GM19193 (cell line): Measurements from ENCODE around the gene SHMT1.

Experiments used
- POLR2A ChIP-seq: IDR thresholded peaks from 4 replicates; pipeline ENCODE4 v1.6.1; 2011; ENCODE audit not compliant: insufficient read depth, insufficient read length; ENCODE audit errors: extremely low read depth

The SHMT1 gene

DNA sequence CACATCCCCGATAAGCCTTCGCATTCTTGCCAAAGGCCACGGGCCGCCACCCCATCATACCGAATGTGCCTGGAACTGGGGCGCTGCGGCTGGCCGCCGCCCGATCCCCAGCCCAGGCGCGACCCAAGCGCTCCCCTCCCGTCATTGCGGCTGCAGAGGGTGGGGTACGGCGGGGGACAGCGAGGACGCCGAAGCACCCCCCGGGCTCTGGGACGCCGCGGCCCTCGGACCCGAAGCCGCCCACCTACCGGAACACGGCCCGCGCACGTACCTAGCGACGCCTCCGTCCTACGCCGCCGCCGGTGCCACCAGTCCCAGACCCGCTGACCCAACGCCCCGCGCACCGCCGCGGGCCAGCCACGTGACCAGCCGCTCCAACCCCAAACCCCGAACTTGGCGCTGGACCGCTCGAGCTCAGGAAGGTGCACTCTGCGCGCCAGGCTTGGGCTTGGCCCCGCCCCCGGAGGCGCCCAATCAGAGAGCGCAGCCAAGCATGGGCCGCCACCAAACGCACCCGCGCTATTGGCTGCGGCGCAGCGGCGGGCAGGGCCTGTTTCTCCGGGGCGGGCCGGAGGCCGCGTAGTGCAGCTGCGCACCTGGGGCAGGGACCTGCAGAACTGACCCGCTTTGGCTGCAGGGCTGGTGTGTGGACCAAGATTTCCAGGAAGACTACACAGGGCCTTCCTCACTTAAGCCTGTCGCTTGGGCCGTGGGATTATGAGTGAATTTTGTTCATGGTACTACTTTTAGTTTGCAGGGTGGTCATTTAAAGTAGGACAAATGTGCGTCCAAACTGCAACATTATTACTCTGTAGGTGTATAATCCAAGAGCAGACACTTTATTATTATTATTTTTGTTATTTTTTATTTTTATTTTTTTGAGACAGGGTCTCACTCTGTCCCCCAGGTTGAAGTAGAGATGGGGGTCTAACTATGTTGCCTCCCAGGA is at the start of gene SHMT1:
Gene SHMT1, minus strand, starts transcription at position 450 of the 949 bp plus-strand sequence. CDS start 7,569 bp downstream, outside the sequence.
- peak; percentile 84 for TF ChIP-seq POLR2A

DNA sequence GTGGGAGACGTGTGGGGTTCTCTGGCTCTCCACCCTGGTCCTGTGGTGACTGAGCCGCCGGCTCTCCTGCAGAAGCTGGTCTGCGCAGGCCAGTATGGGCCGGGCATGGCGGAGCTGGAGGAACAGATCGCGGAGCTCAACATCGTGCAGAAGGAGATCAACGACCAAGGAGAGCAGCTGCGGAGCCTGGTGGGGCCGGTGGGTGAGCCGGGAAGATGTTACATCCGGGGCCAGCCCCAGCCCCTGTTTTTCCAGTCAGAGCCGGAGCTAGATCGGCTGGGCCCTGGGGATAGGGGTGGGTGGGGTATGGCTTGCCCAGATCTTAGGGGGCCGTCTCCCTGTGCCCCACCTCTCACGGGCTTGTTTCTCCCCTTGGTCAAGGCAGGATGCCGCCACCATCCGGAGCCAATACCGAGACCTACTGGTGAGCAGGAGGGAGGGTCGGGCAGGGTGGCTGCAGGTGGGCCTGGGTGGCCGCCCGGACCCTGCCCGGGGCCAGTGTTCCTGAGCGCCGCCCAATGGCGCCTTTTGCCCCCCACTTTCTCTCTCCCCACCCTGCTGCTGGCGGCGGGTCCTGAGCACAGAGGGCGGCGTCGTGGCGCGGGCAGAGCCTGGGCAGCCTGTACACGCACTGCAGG is 19.2 kb upstream of the SHMT1 start:
- TF ChIP-seq POLR2A = no peak

DNA sequence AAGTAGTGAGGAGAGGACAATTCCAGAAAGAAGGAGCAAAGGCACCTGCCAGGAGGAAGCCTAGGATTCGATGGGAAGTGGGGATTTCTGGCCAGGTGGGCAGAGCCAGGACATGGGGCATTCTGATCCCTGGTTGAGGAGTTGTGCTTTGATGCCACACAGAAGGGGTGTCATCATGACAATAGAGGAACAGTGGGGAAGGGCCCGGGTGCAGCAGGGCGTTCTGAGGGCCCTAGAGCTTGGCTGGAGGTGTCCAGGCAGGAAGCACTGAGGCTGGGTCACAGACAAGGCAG is 18.5 kb upstream of the SHMT1 start:
- no peak for TF ChIP-seq POLR2A

- no peak for TF ChIP-seq POLR2A
These were observed 18.0 kb upstream of the SHMT1 start for GRCh38 chr17:18381158-18381952.

- no peak for TF ChIP-seq POLR2A
These were observed 17.3 kb upstream of the SHMT1 start for GRCh38 chr17:18380471-18381157.

DNA sequence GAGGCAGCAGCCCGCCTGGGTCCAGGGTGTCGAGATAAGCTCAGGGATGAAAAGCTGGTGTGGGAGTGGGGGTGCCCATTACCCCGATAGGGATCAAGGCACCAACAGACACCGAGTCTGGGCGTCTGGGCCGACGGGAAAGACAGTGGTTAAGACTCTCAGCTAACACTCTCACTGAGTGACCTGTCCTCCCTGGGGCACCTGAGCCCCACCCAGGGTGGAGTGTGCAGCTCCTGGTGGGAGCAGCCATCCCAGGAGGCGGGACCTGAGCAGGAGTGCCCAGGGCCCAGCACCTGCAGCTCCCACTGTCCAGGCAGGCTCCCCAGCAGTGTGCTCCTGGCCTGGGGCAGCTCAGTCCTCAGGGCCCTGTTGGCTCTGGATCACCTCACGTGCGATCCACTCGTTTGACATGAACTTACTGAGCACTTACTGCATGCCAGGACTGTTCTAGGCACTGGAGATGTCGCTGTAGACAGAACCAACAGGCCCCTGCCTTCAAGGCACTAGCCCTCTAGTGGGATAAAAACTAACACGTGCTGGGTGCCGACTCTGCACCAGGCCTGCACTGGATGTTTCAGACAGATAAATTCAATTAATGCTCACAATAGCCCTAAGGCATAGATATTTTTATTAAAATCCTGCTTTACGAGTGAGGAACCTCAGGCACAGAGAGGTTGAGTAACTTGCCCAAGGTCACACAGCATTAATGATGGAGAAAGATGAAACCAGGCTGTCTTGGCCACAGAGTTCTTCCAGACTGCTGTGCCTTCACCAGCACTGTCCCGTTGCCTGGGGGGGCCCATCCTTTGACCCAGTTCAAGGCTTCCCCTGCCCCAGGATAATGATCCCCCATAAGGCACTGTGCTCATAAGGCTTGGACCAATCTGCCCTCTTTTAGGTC is 16.1 kb upstream of the SHMT1 start:
- no peak for TF ChIP-seq POLR2A

DNA sequence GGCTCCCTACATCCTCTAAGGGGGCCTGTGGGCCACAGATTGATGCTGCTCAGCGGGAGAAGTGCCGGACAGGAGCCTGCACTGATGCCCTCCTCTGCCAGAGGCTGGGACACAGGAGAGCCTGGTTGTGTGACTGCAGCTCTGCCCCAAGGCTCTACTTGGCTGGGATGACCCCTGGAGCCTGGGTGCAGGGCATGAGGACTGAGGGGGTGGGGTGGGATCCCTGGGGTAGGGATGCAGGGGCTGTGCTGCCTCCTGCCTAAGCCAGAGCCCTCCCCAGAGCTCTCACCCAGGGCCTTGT is 14.8 kb upstream of the SHMT1 start:
- no peak for TF ChIP-seq POLR2A

GRCh38 chr17:18377437-18378204 is 14.3 kb upstream of the SHMT1 start, which contains the start of gene EVPLL:
Gene EVPLL, plus strand, starts transcription at chr17:18377778. Its CDS starts 3,160 bp downstream, at chr17:18380938.
- no peak for TF ChIP-seq POLR2A

GRCh38 chr17:18374216-18374615 is 10.9 kb upstream of the SHMT1 start:
- no peak for TF ChIP-seq POLR2A

- TF ChIP-seq POLR2A = no peak
These were observed 8.1 kb upstream of the SHMT1 start for GRCh38 chr17:18371455-18371854.

GRCh38 chr17:18370761-18371160 is 7.4 kb upstream of the SHMT1 start:
- no peak for TF ChIP-seq POLR2A

GRCh38 chr17:18368946-18369345 is 5.6 kb upstream of the SHMT1 start:
- no peak for TF ChIP-seq POLR2A

- no peak for TF ChIP-seq POLR2A
These were observed 816 bp upstream of the SHMT1 start for GRCh38 chr17:18364166-18364565.
